ENCODE data around the gene BABAM2.

The BABAM2 gene

DNA sequence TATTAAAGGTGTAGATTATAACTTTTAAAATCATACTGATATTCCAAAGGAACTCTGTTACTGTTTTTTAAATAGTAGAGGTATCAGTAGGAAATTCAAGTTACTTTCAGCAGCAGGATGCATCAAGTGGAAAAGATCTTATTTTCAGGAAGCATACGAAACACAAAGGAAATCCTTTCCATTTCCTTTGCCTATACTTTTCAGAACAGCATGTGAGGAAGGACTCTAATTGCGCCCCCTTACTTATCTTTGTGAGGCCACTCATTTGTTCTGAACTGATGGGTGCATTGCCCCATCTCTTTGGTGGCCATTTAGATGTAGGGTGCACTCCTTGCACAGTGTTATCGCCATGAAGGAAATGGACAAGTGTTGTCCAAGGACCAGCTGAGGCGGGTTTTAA is 145.3 kb downstream of the BABAM2 start:
- DNase-seq: no peak

- no peak for DNase-seq
Observed at GRCh38 chr2:28036307-28036706, 145.8 kb downstream of the BABAM2 start.

DNA sequence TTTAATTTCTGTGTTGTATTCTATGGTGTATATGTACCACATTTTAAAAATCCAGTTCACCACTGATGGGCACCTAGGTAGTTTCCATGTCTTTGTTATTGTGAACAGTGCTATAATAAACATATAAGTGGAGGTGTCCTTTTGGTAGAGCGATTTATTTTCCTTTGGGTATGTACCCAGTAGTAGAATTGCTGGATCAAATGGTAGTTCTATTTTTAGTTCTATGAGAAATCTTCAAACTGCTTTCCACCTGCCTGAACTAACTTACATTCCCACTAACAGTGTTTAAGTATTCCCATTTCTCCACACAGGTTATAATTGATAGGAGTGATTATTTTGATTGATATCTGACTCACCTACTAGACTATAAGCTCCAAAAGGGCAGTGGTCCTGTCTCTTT is 148.2 kb downstream of the BABAM2 start:
- DNase-seq: no peak

DNA sequence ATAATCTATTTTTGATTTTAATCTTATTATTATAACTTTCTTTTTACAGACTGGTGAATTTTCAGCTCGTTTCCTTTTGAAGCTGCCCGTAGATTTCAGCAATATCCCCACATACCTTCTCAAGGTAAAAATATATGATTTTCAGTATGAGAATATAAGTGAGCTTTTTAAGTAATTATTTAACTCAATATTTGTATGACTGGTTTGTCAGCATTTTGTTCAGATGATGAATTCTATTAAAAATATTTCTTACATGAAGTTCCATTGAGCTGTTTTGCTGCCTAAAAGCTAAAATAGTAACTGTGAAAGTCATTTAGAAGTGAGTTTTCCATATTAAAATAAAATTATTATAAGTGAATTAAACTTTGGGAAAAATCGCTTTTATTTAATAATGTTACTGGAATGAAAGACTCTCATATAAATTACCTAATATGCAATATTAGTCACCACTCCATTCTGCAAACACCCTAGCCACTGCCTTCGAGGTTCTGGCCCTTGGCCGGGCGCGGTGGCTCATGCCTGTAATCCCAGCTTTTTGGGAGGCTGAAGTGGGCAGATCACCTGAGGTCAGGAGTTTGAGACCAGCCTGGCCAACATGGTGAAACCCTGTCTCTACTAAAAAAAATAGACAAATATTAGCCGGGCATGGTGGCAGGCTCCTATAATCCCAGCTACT is 155.3 kb downstream of the BABAM2 start:
- DNase-seq: no peak

DNA sequence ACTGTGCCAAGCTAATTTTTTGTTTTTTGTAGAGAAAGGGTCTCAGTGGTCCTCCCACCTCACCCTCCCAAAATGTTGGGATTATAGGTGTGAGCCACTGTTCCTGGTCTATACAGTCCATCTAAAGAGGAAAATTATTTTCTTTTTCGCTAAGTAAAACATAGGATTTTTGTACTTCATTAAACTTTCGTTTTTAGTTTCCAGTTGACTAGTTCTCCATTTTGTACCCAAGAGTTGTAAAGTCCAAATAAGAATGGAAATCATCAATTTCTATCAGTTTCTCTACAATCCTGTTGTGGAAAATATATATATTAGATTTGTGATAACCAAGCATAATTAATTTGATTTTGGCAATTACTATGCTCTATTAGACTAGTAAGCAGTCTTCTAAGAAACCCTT is 156.4 kb downstream of the BABAM2 start:
- no peak for DNase-seq

GRCh38 chr2:28047681-28048080 is 157.2 kb downstream of the BABAM2 start:
- DNase-seq: no peak

DNA sequence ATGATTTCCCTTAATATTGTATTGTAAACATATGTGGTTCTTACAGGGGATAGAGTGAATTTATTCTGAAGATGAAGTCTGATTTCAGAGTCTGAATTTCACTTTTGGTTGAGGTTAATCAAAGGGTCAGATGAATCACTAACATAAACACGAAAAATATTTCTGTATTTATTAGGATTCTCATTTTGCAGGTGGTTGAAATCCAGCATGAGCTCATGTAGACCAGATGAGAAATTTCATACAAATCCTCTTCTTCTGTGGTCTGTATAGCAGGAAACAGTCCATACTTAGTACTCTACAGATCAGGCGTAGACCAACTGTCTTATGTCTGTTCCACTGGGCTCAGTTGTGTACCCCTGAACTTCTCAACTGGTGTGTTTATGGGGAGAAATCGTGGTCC is 157.8 kb downstream of the BABAM2 start:
- DNase-seq: no peak

GRCh38 chr2:28049416-28049815 is 158.9 kb downstream of the BABAM2 start:
- DNase-seq: no peak

- no peak for DNase-seq
Observed at GRCh38 chr2:28049899-28050298, 159.4 kb downstream of the BABAM2 start.

- DNase-seq: no peak
Observed at GRCh38 chr2:28052691-28053090, 162.2 kb downstream of the BABAM2 start.

- DNase-seq: no peak
Observed at GRCh38 chr2:28053597-28053996, 163.1 kb downstream of the BABAM2 start.

GRCh38 chr2:28054916-28055315 is 164.4 kb downstream of the BABAM2 start:
- no peak for DNase-seq

- DNase-seq: no peak
Observed at GRCh38 chr2:28055325-28055970, 164.9 kb downstream of the BABAM2 start.

- DNase-seq: no peak
Observed at GRCh38 chr2:28058791-28059190, 168.3 kb downstream of the BABAM2 start.

DNA sequence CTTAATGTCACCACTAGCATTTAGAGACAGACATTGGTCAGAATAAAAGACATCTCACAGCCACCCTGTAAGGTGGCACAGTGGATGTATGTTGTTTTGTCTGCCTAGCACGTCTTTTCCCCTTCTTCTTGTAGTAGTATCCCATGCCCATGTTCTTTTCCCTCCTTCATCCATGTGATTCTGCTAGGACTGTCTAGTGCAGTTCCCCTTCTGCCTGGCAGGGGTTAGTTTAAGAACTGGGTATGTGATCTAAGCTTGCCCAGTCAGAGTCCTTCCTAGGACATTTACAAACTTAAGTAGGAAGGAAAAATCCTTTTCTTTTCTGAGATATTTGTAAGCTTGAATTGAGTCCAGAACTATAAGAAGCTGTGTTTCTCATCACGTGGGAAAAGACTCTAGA is 172.3 kb downstream of the BABAM2 start:
- no peak for DNase-seq

GRCh38 chr2:28063492-28063962 is 173.0 kb downstream of the BABAM2 start:
- DNase-seq: no peak

GRCh38 chr2:28067602-28068001 is 177.1 kb downstream of the BABAM2 start:
- no peak for DNase-seq

GRCh38 chr2:28068088-28068487 is 177.6 kb downstream of the BABAM2 start:
- no peak for DNase-seq

- DNase-seq: no peak
Observed at GRCh38 chr2:28068527-28068926, 178.0 kb downstream of the BABAM2 start.

DNA sequence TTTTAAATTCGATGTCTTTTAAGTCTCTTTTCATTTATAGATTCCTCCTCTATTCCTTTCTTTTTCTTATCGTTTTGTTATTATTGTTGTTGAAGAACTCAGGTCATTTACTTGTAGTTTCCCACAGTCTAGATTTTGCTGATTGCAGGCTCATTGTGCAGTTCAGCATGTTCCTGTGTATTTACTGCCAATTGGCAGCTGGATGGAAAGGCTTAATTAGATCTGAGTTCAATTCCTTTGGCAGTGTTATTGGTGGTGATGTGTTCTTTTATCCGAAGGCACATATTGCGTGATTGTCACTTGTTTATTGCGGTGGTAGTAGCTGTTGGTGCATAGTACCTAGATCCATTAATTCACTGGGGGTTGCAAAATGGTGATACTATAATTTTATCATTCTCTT is 180.7 kb downstream of the BABAM2 start:
- DNase-seq: no peak

GRCh38 chr2:28074137-28074536 is 183.6 kb downstream of the BABAM2 start:
- no peak for DNase-seq

DNA sequence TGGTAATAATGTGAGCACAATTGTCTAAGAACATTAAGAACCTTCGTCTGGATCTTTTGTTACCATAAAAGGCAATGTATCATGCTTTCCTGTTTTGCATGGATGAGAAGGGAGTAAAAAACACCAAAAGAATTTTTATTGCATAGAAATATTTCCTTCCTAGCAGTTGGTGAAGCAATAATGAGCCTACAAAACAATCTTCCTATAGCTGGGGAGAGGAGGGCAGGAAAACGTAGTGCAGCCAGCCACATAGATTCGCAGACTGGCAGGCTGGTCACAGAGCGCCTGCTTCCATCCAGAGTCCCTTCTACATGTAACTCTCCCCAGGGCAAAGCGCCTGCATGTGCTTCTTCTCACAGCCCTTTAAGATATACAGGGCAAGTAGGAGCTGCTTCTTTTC is 190.4 kb downstream of the BABAM2 start:
- DNase-seq: no peak

DNA sequence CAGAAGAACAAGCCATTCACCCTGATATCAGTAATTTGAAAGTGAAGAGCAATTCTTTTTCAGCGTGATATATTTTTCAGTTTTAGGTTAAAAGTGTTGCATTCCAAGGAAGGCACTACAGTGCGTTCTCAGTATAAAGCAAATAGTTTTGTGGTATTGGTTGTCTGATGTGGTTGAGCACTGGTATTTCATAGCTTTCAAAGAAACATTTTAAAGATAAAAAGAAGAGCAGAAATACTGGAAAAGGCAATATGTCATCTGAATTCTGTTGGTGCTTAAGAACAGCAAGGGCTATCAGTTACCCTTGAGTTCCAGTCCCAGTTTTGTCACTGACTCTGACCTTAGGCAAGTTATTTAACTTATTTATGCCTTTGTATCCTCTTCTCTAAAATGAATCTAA is 191.6 kb downstream of the BABAM2 start:
- no peak for DNase-seq

GRCh38 chr2:28083476-28083875 is 192.9 kb downstream of the BABAM2 start:
- no peak for DNase-seq

DNA sequence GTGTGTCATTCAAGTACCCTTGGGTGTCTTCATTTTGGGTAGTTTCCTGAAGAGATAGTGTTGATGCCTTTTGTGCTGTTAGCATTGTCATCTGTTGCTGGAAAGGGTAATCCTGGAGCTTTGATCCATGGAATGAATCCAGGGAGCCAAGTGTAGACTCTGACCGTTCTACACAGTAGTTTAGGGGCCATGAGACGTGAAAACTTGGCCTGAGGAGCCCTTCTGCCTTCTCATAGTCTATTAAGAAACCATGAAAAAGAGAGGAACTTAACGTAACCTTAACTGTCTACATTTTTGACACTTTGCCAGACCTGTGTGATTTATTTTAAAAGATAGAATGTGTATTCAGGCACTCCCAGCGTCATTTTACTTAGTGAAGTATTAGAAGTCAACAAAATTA is 194.0 kb downstream of the BABAM2 start:
- DNase-seq: no peak

All from DMS79 treated with DMSO at 0.1 percent for 48 hours (cell line).